ENCODE data around the gene MTSS2. TPM values are rescaled to one million over a fixed set of nuclear protein-coding genes. Genes with fewer than 3 reads are reported as not detected.

Gene MTSS2
- total RNA-seq, 2 donors from 2014 or later = 50.7 to 51.4 TPM

GRCh38 chr16:70689970-70690891, 4.4 kb upstream of the MTSS2 start:
- DNase-seq = no peak
- no peak for ATAC-seq
- intact Hi-C loops (cut with DNase I) = loop anchor here in 1 of 2 donors (10.0 kb wide), 1 partner anchor 55 kb away; no protein-coding TSS in a partner anchor

DNA sequence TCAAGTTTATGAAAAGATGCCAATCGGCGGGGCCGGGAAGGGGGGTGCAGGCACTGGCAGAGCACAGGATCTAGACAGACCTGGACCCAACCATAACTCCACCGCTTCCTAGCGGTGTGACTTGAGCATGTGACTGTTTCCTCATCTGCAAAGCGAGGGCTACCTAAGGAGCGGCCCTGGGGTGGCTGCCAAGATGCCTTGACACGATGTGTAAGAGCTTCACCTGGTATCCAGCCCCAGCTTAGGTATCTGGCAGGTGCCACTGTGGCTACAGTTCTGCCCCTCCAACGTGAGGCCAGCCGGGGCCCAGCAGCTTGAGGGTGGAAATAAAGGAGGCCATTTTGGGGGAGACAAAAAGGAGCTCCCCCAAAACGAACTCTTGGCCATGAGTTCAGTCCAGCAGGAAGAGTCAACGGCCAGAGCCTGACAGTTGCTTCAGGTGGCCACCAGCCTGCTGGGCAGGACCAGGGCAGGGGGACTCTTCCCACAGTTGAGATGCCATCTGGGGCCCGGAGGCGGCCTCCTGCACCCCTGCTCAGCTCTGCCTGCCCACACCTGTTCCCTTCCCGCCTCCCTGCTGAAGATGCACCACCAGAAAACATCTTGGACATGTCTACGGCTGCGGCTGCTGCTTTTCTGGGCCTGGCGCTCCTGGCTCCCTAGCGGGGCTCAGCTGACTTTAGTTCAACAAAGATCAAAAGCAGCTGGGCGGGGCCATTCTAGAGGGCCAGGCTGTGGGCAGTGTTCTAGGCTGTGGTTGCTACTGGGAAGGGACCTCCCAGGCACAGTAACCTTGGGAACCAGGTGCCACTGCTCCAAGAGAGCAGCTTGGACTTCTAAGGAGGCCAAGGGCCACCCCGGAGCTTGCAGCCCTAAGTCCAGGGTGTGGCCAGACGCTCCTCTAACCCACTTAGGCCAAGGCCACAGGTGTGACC, 3.4 kb upstream of the MTSS2 start:
- DNase-seq = no peak
- intact Hi-C loops (cut with DNase I) = loop anchor here in 1 of 2 donors (10.0 kb wide), 1 partner anchor 55 kb away; no protein-coding TSS in a partner anchor
- ATAC-seq = no peak

DNA sequence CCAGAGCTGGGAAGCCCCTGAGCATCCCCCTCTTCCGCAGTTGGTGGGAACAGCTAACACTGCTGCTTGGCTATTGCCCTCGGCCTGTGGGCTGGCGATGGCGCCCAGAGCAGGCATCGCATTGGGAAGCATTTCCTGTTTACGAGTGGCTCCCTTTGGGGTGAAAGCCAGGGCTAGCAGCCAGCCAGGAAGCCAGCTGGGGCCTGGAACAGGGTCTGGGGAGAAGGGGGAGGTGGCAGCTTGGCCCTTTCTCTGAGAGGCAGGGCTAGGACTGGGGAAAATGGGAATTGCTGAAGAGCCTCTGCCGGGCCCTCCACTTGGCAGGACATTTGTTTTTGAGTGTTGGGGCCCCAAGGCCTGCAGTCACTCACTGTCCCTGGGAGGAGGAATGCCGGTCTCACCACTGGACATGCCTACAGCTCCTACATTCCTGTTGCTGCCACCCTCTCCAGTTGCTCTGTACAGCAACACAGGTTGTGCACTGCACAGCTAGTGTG, 2.4 kb upstream of the MTSS2 start:
- peak; percentile 1 to 33 for ATAC-seq
- DNase-seq = no peak
- intact Hi-C loops (cut with DNase I) = loop anchor here in 1 of 2 donors (10.0 kb wide), 1 partner anchor 57 kb away; no protein-coding TSS in a partner anchor

GRCh38 chr16:70687671-70688245, 1.9 kb upstream of the MTSS2 start:
- DNase-seq (no peak), ATAC-seq (no peak)
- intact Hi-C loops (cut with DNase I) = loop anchor here in 1 of 2 donors (10.0 kb wide), 1 partner anchor 57 kb away; no protein-coding TSS in a partner anchor

GRCh38 chr16:70687102-70687511, 1.3 kb upstream of the MTSS2 start:
- ATAC-seq (no peak), DNase-seq (no peak)
- intact Hi-C loops (cut with DNase I) = loop anchor here in 1 of 2 donors (10.0 kb wide), 1 partner anchor 58 kb away; no protein-coding TSS in a partner anchor

DNA sequence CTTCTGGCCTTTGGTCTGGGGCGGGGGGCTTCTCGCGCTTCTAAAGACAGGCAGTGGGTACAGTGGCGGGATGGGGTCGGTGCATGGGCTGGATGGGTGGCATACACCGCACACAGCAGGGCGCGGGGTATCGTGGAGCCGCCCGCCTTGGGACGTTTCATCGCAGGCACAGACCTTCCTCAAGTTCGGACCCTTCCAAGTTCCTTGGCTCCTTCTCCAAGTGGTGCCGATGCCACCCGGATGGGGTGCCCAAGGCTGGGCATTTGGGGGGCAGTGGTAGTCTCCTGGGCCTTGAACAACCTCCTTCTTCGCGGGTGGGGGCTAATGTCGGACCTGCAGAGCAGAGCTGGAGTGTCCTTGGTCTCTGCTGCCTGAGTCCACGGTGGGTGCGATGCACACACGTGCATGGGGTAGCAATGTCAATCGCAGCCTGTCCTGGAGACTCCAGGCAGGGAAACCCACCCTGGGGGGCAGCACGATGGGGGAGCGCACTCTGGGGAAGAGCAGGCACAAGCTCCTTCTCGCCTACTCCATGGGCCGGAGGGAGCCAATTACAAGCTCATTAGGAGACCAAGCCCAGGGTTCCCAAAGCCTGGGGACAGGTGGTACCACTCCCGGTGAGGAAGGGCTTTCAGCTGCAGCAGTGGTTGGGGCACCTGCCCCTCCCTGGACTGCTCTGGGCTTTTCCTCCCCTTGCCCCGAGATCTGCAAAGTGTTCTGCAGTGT, 686 bp upstream of the MTSS2 start:
- peak in 1 of 2 donors; percentile 0 for ATAC-seq
- DNase-seq = no peak
- intact Hi-C loops (cut with DNase I) = loop anchor here in 1 of 2 donors (10.0 kb wide), 1 partner anchor 58 kb away; no protein-coding TSS in a partner anchor

DNA sequence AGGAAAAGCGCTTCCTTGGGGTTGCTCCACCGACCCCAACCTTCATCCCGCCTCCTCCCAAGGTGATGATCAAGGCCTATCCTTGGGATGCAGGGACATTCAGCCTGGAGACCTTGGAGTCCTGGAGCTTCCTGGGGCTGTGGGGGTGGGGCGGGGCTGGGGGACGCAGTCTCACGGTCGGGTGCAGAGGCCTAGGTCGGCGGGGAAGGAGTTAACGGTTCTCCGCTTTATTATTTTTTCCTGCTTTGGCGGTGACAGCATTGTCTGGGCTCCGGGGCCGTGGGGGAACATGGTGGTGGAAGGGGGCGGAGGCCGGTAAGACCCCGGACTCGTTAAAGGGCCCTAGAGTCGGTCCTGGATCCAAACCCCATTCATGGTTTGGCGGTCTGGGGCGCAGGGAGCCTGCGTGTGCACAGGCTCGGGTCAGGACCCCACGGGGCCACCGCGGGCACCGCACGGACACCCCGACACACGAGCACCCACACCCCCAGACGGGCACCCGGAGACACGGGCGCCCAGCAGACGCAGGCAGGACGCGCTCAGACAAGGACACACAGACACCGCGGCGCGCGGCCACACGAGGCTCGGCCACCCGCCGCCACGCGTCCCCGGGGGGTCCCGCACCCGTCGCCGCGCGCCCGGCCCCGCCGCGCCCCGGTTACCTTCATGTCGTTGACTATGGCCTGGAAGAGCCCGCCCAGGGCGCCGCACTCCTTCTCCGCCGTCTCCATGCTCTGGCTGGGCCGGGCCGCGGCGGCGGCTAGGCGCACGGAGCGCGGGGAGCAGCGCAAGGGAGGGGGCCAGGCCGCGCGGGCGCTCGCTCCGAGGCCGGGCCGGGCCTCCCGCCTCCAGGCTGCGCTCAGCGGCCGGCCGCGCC, 554 bp downstream of the MTSS2 start:
- intact Hi-C loops (cut with DNase I) = loop anchor here (2.0 to 10.0 kb wide), 2 partner anchors 54 to 60 kb away; no protein-coding TSS in a partner anchor
- no peak for DNase-seq

GRCh38 chr16:70684146-70685060, 1.4 kb downstream of the MTSS2 start:
- ATAC-seq (no peak), DNase-seq (no peak)
- intact Hi-C loops (cut with DNase I) = loop anchor here (2.0 to 10.0 kb wide), 3 partner anchors 54 to 88 kb away; no protein-coding TSS in a partner anchor

More for the DNA sequence above, 554 bp downstream of the MTSS2 start:
- ATAC-seq = peak; percentile 1 to 3

DNA sequence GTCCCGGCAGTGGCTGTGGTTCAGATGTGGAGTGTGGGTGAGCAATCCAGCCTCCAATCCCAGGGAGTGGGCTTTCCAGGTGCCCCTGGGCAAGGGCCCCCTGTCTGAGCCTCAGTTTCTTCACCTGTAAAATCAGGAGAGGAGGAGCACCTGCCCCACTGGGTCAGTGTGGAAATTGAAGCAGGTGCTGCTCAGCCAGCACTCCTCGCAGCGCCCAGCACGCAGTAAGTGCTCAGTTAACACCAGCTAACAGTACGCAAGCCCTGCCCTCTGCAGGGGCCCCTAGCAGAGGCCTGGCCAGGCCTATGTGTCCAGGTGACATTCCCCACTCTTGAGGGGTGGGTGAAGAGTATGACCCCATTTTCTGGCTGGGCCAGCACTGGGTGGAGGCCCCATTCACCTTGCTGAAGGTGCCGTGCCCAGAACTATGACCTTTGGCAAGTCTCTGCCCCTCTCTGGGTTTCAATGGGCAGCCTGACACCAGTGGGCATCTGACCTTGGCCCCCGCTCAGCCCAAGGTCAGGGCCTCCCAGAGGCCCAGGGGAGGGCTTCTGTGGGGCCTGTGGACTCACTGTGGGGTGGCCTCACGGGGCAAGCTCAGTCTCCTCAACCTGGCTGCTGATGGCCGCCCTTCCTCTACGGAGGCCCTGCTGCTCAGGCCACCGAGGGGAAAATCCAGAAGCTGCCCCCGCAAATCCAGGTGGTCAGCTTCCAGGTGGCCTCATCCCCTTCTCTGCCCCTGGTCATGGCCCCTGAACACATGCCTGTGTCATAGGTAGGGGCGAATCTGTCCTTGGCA, 2.5 kb downstream of the MTSS2 start:
- intact Hi-C loops (cut with DNase I) = loop anchor here in 1 of 2 donors (5.0 to 10.0 kb wide), 2 partner anchors 61 to 89 kb away; no protein-coding TSS in a partner anchor
- no peak for DNase-seq
- ATAC-seq = no peak

DNA sequence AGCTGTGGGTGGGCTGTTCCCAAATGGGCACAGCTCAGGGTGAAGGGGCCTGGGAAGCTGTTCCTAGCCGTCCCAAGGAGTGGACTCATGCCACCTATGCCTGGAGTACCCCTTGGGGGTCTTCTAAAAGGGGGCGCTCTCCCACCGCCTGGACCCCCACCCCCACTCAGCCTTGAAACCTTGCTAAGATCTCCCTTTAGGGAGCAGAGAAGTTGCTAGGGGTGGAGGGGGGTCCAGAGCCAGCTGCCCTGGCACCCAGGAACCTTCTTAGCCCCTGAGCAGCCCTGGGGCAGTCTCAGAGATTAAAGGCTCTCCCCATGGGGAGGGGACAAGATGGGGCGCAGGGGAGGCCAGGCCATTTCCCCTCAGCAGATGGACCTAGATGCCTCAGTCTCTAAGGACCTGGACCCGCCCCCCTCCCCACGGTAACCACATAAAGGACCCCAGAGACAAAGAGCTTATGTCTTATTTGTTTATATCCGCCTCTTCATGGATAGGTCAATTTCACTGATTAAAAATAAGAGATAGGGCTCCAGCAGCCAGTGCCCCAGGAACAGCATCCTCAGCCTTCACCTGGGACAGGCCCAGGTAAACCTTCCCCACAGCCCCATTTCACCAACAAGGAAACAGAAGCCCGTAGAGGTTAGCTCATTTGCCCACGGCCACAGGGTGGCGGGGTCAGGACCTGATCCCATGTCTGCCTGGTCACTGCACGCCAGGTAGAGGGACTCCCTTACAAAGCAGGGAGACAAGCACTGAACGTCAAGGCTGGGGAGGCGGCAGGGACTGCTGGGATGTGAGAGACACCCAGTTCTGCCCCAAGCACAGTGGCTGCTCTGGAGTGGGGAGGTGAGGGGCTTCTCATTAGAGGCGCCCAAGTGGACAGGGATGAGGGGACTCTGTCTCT, 3.4 kb downstream of the MTSS2 start:
- no peak for DNase-seq
- intact Hi-C loops (cut with DNase I) = loop anchor here in 1 of 2 donors (5.0 to 10.0 kb wide), 2 partner anchors 62 to 90 kb away; no protein-coding TSS in a partner anchor
- no peak for ATAC-seq

- intact Hi-C loops (cut with DNase I) = loop anchor here in 1 of 2 donors (5.0 to 10.0 kb wide), 2 partner anchors 63 to 91 kb away; no protein-coding TSS in a partner anchor
- DNase-seq = no peak
- ATAC-seq = peak; percentile 5 to 21
These were observed 4.2 kb downstream of the MTSS2 start for GRCh38 chr16:70681382-70682238.

GRCh38 chr16:70680495-70681381, 5.1 kb downstream of the MTSS2 start:
- DNase-seq = peak; percentile 23
- intact Hi-C loops (cut with DNase I) = loop anchor here in 1 of 2 donors (5.0 to 10.0 kb wide), 2 partner anchors 64 to 92 kb away; no protein-coding TSS in a partner anchor
- ATAC-seq = no peak
